Measurements from ENCODE around the gene TBC1D22A.
A peak's percentile ranks its signal among the peaks of the same experiment; 100 is the strongest.
"Not testable (repeated sequence)": the region's sequence is repeated elsewhere in the genome, so short reads cannot be mapped to it uniquely, and the experiment has no call there.

TBC1D22A gene

DNA sequence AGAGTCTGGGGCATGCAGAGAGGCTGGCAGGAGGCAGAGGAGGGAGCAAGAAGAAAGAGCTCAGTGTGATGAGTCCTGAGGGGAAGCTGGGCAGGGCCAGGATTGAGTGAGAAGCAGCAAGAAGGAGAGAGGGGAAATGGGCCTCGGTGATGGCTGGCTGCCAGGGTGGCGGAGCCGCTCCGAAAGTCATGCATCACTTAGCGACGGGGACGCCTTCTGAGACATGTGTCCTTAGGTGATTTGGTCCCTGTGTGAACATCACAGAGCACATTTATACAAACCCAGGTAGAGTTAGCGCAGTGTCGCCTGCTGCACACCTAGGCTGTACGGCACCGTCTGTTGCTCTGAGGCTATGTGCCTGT lies 15.1 kb downstream of the TBC1D22A start:
- peak; percentile 56 for DNase-seq (ENCODE audit: extremely low spot score)
- TF ChIP-seq, protein P1, sequence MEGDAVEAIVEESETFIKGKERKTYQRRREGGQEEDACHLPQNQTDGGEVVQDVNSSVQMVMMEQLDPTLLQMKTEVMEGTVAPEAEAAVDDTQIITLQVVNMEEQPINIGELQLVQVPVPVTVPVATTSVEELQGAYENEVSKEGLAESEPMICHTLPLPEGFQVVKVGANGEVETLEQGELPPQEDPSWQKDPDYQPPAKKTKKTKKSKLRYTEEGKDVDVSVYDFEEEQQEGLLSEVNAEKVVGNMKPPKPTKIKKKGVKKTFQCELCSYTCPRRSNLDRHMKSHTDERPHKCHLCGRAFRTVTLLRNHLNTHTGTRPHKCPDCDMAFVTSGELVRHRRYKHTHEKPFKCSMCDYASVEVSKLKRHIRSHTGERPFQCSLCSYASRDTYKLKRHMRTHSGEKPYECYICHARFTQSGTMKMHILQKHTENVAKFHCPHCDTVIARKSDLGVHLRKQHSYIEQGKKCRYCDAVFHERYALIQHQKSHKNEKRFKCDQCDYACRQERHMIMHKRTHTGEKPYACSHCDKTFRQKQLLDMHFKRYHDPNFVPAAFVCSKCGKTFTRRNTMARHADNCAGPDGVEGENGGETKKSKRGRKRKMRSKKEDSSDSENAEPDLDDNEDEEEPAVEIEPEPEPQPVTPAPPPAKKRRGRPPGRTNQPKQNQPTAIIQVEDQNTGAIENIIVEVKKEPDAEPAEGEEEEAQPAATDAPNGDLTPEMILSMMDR (IDR thresholded peaks at IDR 0.05; ENCODE audit: control extremely low read depth, extremely low read depth, low read depth, missing control alignments), result no peak
- CTCF ChIA-PET, result interaction anchor here (1.1 to 1.7 kb wide), 4 partner anchors 10 to 25 kb away, joined by 3 to 14 read pairs (median 4); partner anchors contain the start of gene TBC1D22A
- POLR2A ChIA-PET, result interaction anchor here (0.6 kb wide), 1 partner anchor 15 kb away, joined by 5 read pairs; the partner anchor contains the start of gene TBC1D22A

DNA sequence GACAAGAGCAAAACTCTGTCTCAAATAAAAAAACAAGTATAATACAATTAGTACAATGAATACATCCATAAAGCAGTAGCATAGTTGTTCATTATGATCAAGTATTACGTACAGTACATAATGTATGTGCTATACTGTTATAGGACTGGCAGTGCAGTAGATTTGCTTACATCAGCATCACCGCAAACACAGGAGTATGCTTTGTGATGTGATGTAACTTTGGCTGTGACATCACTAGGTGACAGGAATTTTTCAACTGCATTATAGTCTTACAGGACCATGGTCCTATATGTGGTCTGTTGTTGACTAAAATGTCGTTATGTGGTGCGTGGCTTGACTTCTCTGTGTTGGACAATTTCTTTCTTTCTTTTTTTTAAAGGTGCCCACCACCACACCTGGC lies 16.6 kb downstream of the TBC1D22A start:
- ChIA-PET POLR2A (no interaction called here), CTCF (interaction anchor here (1.0 to 1.7 kb wide), 2 partner anchors 19 to 20 kb away, joined by 3 to 5 read pairs; no protein-coding TSS in a partner anchor)
- DNase-seq (ENCODE audit: extremely low spot score), result no peak
- TF ChIP-seq, protein P1 (IDR thresholded peaks at IDR 0.05; ENCODE audit: control extremely low read depth, extremely low read depth, low read depth, missing control alignments), result no peak

DNA sequence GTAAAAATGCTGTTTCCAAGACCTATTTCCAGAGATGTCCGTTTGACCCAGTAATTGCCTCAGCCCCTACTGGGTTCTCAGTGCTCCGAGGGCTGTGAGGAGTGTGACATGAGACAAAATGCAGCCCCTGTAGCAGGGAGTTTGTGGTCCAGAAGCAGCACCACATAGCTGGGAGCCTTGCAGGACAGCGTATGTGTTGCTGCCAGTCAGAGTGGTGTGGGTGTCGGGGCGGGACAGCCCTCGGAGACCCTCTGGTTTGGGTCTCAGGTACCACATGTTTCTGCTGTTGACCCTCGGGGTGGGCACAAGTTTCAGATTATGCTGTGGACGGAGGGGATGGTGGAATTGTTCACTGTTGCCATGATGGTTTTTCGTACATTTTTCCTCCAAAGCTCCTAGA lies 17.2 kb downstream of the TBC1D22A start:
- DNase-seq (ENCODE audit: extremely low spot score), result no peak
- TF ChIP-seq, protein P1 (IDR thresholded peaks at IDR 0.05; ENCODE audit: control extremely low read depth, extremely low read depth, low read depth, missing control alignments), result no peak
- ChIA-PET CTCF (interaction anchor here (0.8 to 7.3 kb wide), 5 partner anchors 13 to 216 kb away, joined by 3 to 39 read pairs (median 5); no protein-coding TSS in a partner anchor), POLR2A (no interaction called here)

DNA sequence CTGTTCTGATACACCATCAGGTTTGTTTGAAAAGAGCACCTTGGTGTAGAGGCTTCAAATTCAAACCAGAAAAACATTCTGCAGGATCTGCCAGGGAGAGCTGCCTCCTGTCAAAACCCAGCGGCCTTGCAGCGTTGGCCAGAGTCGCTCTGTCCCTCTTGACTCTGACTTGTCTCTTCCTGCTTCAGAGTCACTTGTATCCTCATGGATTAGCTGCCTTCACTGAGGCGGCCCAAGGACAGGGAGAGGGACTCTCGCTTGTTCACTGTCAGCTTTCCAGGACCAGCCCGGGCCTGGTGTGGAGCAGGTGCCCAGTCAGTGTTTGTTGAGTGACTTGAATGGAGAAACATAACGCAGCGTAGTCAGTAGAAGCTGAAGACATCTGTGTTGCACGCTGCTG lies 18.0 kb downstream of the TBC1D22A start:
- TF ChIP-seq, protein P1 (IDR thresholded peaks at IDR 0.05; ENCODE audit: control extremely low read depth, extremely low read depth, low read depth, missing control alignments), result no peak
- ChIA-PET CTCF (interaction anchor here (0.8 to 7.3 kb wide), 7 partner anchors 12 to 217 kb away, joined by 3 to 39 read pairs (median 5); no protein-coding TSS in a partner anchor), POLR2A (interaction anchor here (1.6 kb wide), 1 partner anchor 18 kb away, joined by 5 read pairs; the partner anchor contains the start of gene TBC1D22A)
- DNase-seq (ENCODE audit: extremely low spot score), result no peak

DNA sequence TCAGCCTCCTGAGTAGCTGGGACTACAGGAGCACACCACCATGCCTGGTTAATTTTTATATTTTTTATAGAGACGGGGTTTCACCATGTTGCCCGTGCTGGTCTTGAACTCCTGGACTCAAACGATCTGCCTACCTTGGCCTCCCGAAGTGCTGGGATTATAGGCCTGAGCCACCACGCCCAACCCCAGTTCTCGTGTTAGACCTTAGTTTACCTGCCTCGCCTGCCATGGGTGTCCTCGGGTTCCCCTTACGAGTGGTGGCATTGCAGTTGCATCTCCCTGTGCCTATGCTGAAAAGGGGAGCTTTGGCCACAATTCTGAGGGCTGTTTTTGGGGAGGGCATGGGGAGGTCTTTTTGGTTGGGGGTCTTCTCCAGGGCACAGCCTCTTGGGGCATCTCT lies 18.8 kb downstream of the TBC1D22A start:
- ChIA-PET POLR2A (interaction anchor here (1.6 kb wide), 1 partner anchor 19 kb away, joined by 5 read pairs; the partner anchor contains the start of gene TBC1D22A), CTCF (interaction anchor here (1.2 to 7.3 kb wide), 5 partner anchors 11 to 26 kb away, joined by 3 to 39 read pairs (median 5); no protein-coding TSS in a partner anchor)
- TF ChIP-seq, protein P1 (IDR thresholded peaks at IDR 0.05; ENCODE audit: control extremely low read depth, extremely low read depth, low read depth, missing control alignments), result no peak
- DNase-seq (ENCODE audit: extremely low spot score), result no peak

DNA sequence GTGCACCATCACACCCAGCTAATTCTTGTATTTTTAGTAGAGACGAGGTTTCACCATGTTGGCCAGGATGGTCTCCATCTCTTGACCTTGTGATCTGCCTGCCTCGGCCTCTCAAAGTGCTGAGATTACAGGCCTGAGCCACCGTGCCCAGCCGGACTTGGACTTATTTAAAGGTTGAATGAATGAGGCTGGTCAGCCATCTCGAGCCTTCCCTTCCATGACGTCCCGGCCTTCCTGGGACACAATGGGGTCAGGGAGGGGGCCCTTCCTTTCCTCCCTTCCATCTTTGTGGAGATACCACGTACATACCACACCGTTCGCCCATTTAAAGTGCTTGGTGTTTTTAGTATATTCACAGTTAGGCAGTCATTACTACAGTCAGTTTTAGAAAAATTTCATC lies 19.8 kb downstream of the TBC1D22A start:
- CTCF ChIA-PET, result interaction anchor here (1.2 to 7.3 kb wide), 5 partner anchors 10 to 24 kb away, joined by 3 to 39 read pairs (median 6); no protein-coding TSS in a partner anchor
- POLR2A ChIA-PET; DNase-seq (ENCODE audit: extremely low spot score): not testable (repeated sequence)

DNA sequence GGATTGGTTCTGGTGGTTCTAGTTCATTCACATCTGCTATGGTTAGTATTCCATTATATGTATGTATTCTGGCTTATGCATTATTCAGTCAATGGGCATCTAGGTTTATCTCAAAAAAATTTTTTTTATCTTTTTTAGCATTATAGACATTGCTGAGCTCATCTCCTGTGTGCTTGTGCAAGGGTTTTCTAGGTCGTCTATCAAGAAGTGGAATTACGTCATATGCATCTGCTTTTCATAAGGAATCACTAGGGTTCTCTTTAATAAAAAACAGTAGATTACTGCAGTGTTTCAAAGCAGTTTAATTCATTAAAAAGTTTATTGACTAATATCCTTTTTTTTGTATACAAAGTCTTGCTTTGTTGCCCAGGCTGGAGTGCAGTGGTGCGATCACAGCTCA lies 21.3 kb downstream of the TBC1D22A start:
- CTCF ChIA-PET, result interaction anchor here (1.1 to 7.3 kb wide), 4 partner anchors 15 to 27 kb away, joined by 3 to 39 read pairs (median 8); no protein-coding TSS in a partner anchor

More for the DNA sequence above, 21.3 kb downstream of the TBC1D22A start:
- TF ChIP-seq, protein P1 (IDR thresholded peaks at IDR 0.05; ENCODE audit: control extremely low read depth, extremely low read depth, low read depth, missing control alignments), result no peak
- POLR2A ChIA-PET, result no interaction called here
- no peak for DNase-seq (ENCODE audit: extremely low spot score)
